Astrocyte (in vitro differentiated cells and primary cell): ENCODE results near the gene INIP.

Experiments used
- EZH2 ChIP-seq: IDR thresholded peaks from 2 replicates; pipeline ENCODE4 v1.6.1; 2012; ENCODE audit warnings: mild to moderate bottlenecking, low read length, inconsistent platforms; ENCODE audit not compliant: insufficient read depth
- TF ChIP-seq, protein P1 (sequence below): IDR thresholded peaks from 2 replicates; pipeline ENCODE4 v1.5.1; 2011; ENCODE audit warnings: low read depth, mild to moderate bottlenecking, inconsistent platforms, low read length, moderate library complexity; ENCODE audit not compliant: insufficient read depth

DNA sequence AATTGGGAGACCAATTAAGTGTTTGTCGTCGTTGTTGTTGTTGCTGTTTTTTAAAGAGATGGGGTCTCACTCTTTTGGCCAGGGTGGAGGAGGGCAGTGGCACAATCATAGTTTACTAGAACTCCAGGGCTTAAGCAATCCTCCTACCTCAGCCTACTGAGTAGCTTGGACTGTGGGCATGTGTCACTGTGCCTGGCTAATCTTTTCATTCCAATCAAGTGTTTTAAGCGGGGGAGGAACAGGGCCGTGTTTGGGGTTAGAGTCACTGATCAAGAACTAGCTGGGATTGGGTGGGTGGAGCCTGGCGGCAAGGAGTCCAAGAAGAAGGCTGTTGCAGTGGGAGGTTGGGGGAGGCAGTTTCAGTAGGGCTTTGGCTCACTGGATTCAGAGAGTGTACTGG lies 46.4 kb upstream of the INIP start:
- no peak for TF ChIP-seq EZH2
- TF ChIP-seq, protein P1, sequence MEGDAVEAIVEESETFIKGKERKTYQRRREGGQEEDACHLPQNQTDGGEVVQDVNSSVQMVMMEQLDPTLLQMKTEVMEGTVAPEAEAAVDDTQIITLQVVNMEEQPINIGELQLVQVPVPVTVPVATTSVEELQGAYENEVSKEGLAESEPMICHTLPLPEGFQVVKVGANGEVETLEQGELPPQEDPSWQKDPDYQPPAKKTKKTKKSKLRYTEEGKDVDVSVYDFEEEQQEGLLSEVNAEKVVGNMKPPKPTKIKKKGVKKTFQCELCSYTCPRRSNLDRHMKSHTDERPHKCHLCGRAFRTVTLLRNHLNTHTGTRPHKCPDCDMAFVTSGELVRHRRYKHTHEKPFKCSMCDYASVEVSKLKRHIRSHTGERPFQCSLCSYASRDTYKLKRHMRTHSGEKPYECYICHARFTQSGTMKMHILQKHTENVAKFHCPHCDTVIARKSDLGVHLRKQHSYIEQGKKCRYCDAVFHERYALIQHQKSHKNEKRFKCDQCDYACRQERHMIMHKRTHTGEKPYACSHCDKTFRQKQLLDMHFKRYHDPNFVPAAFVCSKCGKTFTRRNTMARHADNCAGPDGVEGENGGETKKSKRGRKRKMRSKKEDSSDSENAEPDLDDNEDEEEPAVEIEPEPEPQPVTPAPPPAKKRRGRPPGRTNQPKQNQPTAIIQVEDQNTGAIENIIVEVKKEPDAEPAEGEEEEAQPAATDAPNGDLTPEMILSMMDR = no peak
